Measurements from ENCODE around the gene F8A2.
"Not testable (repeated sequence)": the region's sequence is repeated elsewhere in the genome, so short reads cannot be mapped to it uniquely, and the experiment has no call there.

Gene F8A2

DNA sequence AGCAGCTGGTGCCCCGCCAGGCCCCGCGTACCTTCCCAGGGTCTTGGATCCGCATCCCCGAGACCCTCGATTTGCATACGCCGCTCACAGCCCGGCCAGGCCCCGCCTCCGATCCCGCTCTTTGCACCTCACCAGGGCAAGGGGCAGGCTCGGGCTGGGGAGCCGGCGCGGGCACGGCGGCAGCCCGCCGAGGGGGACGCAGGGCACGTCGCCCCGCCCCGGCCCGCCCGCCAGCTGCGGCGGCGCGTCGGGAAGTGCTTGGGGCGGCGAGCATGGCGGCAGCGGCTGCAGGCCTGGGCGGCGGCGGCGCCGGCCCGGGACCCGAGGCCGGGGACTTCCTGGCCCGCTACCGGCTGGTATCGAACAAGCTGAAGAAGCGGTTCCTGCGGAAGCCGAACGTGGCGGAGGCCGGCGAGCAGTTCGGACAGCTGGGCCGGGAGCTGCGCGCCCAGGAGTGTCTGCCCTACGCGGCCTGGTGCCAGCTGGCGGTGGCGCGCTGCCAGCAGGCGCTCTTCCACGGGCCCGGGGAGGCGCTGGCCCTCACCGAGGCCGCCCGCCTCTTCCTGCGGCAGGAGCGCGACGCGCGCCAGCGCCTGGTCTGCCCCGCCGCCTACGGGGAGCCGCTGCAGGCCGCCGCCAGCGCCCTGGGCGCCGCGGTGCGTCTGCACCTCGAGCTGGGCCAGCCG lies at the start of gene F8A2:
F8A2 (plus strand) TSS at position 253 of the 686 bp plus-strand sequence; CDS start at position 273, 20 bp downstream.
- not testable (repeated sequence) for DNase-seq (ENCODE audit: low read depth)

DNA sequence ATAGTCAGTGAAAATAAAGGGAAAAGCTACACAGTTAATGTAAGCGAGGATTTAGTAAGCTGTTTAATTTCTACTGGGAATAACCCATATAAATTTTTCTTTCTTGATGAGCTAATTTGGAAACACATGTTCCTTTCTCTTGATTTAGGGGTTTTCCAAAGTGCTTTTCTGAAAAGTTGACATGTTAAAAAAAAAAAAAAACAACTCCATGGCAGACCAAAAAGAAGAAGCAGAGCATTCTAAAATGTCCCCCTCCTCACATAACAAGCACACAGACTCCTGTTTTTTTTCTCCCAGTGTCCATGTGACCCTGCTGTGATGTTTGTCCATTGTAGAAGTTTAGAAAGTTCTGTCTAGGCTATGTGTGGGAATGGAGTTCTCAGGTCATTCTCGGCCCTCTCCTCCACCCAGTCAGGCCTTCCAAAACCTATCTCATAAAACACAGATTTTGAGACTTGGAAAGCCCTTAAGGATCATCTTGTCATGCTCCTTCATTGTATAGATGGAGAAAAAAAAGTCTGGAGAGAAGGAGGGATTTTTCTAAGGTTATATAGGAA lies 48.3 kb upstream of the F8A2 start:
- DNase-seq (ENCODE audit: low read depth), result no peak

DNA sequence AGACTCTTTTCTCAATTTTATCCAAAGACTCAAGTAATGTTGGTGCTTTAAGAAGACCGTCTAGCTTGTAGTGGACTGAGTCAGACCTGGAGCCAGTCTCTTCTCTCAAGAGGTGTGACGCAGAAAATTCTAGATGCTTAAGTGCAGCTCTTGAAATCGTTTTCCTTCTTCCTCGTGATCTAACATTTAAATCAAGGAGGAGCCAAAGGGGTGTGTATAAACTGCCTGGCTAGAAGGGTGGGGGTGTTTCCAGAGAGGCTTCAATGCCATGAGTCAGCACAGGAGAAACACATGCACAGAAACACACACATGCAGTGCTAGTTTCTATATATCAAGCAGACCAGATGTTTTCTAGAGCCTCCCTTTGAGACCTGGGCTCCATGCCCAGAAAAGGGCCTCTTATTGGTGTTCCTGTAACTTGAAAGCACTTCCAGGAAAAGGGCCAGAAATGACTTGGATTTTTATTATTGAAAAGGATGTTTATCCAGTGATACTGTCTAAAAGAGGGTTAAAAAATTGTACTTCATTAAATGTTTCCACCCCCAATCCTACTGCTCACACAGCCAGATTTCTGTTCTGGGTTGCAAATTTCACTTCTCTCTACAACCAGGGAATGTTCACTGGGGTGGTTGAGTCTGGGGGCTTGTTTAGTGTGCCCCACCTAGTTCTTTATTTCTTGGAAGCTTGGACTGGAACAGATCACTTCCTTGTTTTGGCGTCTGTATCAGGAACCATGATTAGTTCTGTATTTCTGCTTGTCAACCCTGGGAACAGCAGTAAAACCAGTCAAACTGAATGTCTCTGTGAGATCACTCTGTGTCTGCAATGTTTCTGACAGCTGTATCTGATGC lies 47.2 kb upstream of the F8A2 start, which contains the start of gene CLIC2:
CLIC2 (minus strand) TSS at position 129 of the 851 bp plus-strand sequence. CDS start 187 bp downstream, outside the sequence.
- no peak for DNase-seq (ENCODE audit: low read depth)

- DNase-seq (ENCODE audit: low read depth), result not testable (repeated sequence)
Measured at GRCh38 chrX:155335337-155335712, 46.6 kb upstream of the F8A2 start.

- not testable (repeated sequence) for DNase-seq (ENCODE audit: low read depth)
Measured at GRCh38 chrX:155345689-155346088, 36.2 kb upstream of the F8A2 start.

DNA sequence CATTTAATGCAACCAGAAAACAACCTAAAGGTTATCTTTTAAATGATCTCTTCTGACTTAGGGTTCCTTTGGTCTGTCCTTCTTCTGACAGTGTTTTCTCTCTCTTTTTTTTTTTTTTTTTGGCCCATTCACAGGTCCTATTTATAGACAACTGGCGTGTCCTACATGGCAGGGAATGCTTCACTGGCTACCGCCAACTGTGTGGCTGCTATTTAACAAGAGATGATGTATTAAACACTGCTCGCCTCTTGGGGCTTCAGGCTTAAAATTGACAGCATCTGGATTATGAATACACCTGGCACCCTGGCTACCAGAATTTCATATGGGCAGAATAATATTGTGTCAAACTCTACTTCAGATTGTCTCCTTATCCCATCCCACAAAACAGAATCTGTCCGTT lies 32.4 kb upstream of the F8A2 start:
- not testable (repeated sequence) for DNase-seq (ENCODE audit: low read depth)

GRCh38 chrX:155363712-155364111 lies 18.2 kb upstream of the F8A2 start:
- DNase-seq (ENCODE audit: low read depth), result not testable (repeated sequence)

DNA sequence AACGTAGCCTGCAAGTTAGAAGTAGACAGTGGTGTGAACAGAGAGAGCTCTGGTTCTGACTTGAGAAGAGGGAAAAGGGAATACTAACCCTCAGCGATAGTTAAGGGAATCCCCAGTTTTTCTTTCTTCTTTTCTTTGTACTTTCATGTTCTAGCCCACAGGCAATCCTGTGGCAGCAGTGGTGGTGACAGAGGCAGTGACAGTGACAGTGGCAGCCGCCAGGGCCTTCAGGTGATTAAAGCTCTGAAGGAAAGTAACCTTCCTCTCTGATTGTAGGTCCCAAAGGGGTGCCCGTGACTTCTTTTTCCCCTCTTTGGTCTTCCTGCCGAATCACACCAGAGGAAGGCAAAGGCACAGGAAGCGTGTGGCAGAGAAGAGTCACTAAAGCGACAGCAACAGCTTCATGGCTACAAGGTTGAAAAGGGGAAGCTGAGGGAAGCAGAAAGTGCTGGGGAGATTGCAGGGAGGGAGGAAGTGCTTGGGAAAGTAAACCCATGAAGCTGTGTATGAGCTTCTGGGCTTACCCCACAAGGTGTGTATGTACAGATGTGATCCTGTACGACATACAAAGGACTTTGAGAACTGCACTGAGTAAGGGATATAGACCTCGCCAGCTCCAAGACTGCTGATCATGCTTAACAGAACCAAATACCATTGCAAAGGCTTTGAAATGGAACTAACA lies 8.0 kb upstream of the F8A2 start:
- not testable (repeated sequence) for DNase-seq (ENCODE audit: low read depth)

DNA sequence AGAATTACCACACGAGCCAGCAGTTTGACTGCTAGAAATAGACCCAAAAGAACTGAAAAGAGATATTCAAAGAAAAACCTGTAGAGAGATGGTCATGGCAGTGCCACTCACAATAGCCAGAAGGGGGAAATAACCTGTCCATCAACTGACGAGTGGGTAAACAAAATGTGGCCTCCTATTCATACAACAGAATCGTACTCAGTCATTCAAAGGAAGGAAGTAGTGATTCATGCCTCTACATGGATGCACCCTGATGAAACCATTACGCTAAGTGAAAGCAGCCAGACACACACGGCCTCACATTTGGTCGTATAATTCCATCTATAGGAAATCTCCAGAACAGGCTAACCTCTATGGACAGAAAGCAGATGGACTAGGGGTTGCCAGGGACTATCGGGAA lies 2.1 kb upstream of the F8A2 start:
- not testable (repeated sequence) for DNase-seq (ENCODE audit: low read depth)

- not testable (repeated sequence) for DNase-seq (ENCODE audit: low read depth)
Measured at GRCh38 chrX:155382529-155382967, 653 bp downstream of the F8A2 start.

- DNase-seq (ENCODE audit: low read depth), result no peak
Measured at GRCh38 chrX:155389634-155390033, 7.7 kb downstream of the F8A2 start.

GRCh38 chrX:155394747-155395276 lies 12.9 kb downstream of the F8A2 start:
- not testable (repeated sequence) for DNase-seq (ENCODE audit: low read depth)

DNA sequence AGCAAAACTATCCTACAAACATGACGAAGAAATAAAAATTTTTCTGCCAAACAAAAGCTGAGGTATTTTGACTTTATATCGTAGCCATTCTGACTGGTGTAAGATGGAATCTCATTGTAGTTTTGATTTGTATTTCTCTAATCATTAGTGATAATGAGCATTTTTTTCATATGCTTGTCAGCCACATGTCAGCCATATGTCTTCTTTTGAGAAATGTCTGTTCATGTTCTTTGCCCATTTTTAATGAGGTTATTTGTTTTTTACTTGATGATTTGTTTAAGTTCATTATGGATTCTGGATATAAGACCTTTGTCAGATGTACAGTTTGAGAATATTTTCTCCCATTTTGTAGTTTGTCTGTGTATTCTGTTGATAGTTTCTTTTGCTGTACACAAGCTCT lies 24.5 kb downstream of the F8A2 start:
- no peak for DNase-seq (ENCODE audit: low read depth)

DNA sequence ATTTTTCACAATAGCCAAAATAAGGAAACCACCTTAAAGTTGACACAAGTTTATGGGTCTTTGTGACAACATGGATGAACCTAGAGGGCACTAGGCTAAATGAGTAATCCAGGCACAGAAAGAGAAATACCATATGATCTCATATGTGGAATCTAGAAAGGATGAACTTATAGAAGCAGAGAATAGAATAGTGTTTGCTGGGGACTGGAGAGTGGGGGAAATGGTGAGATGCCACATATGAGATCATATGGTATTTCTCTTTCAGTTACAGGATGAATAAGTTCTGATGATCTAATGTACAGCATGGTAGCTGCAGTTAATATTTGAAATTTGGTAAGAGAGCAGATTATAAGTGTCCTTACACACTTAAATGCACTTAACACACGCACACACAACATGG lies 35.9 kb downstream of the F8A2 start:
- no peak for DNase-seq (ENCODE audit: low read depth)

Measured in stimulated activated CD8-positive, alpha-beta memory T cell treated with anti-CD3 and anti-CD28 coated beads, Interleukin-12 subunit alpha, Interleukin-12 subunit beta, amount 100 ng/mL, for 4 hours (primary cell).